OCI-LY1 (cell line): ENCODE measurements around the gene APC2.

Experiments
- H2AFZ ChIP-seq: fragments of 200-600 bp; sonication (generic), shearing (Covaris generic); 2 replicates; pipeline ENCODE4 v1.6.0; 2014; ENCODE audit warnings: antibody characterized with exemption, mild to moderate bottlenecking, low read length
- H3F3A ChIP-seq: fragments of 200-600 bp; sonication (generic), shearing (Covaris generic); 2 replicates; pipeline ENCODE4 v1.6.0; 2014; ENCODE audit warnings: mild to moderate bottlenecking, antibody characterized with exemption, low read length, moderate library complexity; ENCODE audit not compliant: insufficient read depth
- H3K27ac ChIP-seq: fragments of 200-600 bp; sonication (generic); 2 replicates; pipeline ENCODE4 v1.5.1; 2014; ENCODE audit warnings: low read length, mixed run types, mild to moderate bottlenecking, low read depth; ENCODE audit not compliant: poor library complexity, severe bottlenecking
- H3K27me3 ChIP-seq: fragments of 200-600 bp; sonication (generic); 2 replicates; pipeline ENCODE4 v1.6.0; 2014; ENCODE audit warnings: antibody characterized with exemption, mild to moderate bottlenecking, low read length, moderate library complexity; ENCODE audit not compliant: insufficient read depth
- H3K36me3 ChIP-seq: fragments of 200-600 bp; sonication (generic); 2 replicates; pipeline ENCODE4 v1.6.1; 2014; ENCODE audit warnings: mild to moderate bottlenecking, antibody characterized with exemption, low read length, moderate library complexity, mixed read lengths; ENCODE audit not compliant: insufficient read depth
- H3K4me1 ChIP-seq: fragments of 200-600 bp; sonication (generic); 2 replicates; pipeline ENCODE4 v1.5.1; 2014; ENCODE audit warnings: mild to moderate bottlenecking, low read length, moderate library complexity; ENCODE audit not compliant: insufficient read depth, severe bottlenecking
- H3K4me2 ChIP-seq: fragments of 200-600 bp; sonication (generic), shearing (Covaris generic); 2 replicates; pipeline ENCODE4 v1.6.1; 2014; ENCODE audit warnings: low read length
- H3K4me3 ChIP-seq: fragments of 200-600 bp; sonication (generic); 2 replicates; pipeline ENCODE4 v1.5.1; 2014; ENCODE audit warnings: low read length, low read depth, mild to moderate bottlenecking, mixed read lengths; ENCODE audit not compliant: poor library complexity, severe bottlenecking
- H3K79me2 ChIP-seq: fragments of 200-600 bp; shearing (Covaris generic); 2 replicates; pipeline ENCODE4 v1.6.1; 2016; ENCODE audit warnings: mixed run types, low read length, mixed read lengths; ENCODE audit not compliant: insufficient read depth
- H3K9ac ChIP-seq: fragments of 200-600 bp; sonication (generic), shearing (Covaris generic); 2 replicates; pipeline ENCODE4 v1.6.1; 2014; ENCODE audit warnings: mild to moderate bottlenecking, low read length, mixed read lengths
- H3K9me2 ChIP-seq: fragments of 200-600 bp; sonication (generic), shearing (Covaris generic); 2 replicates; pipeline ENCODE4 v1.6.1; 2014; ENCODE audit warnings: low read depth, mild to moderate bottlenecking, low read length, mixed read lengths
- H3K9me3 ChIP-seq: fragments of 200-600 bp; shearing (Covaris generic); 2 replicates; pipeline ENCODE4 v1.6.1; 2014; ENCODE audit warnings: low read length, mixed read lengths
- H4K20me1 ChIP-seq: fragments of 200-600 bp; sonication (generic), shearing (Covaris generic); 2 replicates; pipeline ENCODE4 v1.6.0; 2016; ENCODE audit warnings: mild to moderate bottlenecking, low read length; ENCODE audit not compliant: insufficient read depth
- CTCF ChIP-seq: fragments of 200-600 bp; sonication (generic), shearing (Covaris generic); IDR thresholded peaks from 2 replicates; pipeline ENCODE4 v1.5.1; 2017; ENCODE audit warnings: mild to moderate bottlenecking, antibody characterized with exemption, low read length, moderate library complexity, mixed read lengths
- EZH2 ChIP-seq: fragments of 200-600 bp; sonication (generic), shearing (Covaris generic); IDR thresholded peaks from 2 replicates; pipeline ENCODE4 v1.8.0; 2017; ENCODE audit warnings: borderline replicate concordance, mixed run types, mild to moderate bottlenecking, antibody characterized with exemption, low read length, moderate library complexity, mixed read lengths

The APC2 gene

GRCh38 chr19:1491849-1492170 is 41.9 kb downstream of the APC2 start:
- H3K4me2 ChIP-seq: no peak overlapping the region
- H3K27me3 ChIP-seq: no peaks in the 10 kb centered on the region
- H3K79me2 ChIP-seq: no peaks in the 10 kb centered on the region
- H3F3A ChIP-seq: no peaks in the 10 kb centered on the region
- H4K20me1 ChIP-seq: no peaks in the 10 kb centered on the region
- no peaks in the 10 kb centered on the region for H3K36me3 ChIP-seq
- H3K27ac ChIP-seq: no peak overlapping the region
- no peak overlapping the region for H2AFZ ChIP-seq
- H3K9me2 ChIP-seq: no peaks in the 10 kb centered on the region
- H3K4me3 ChIP-seq: no peak overlapping the region
- H3K9ac ChIP-seq: no peak overlapping the region
- no peak for TF ChIP-seq EZH2
- no peak for TF ChIP-seq CTCF
- H3K4me1 ChIP-seq: peaks cover 13% of the 10 kb centered on the region
- H3K9me3 ChIP-seq: no peaks in the 10 kb centered on the region

- no peak overlapping the region for H3K9ac ChIP-seq
- H3K9me3 ChIP-seq: no peaks in the 10 kb centered on the region
- no peak overlapping the region for H3K4me3 ChIP-seq
- no peaks in the 10 kb centered on the region for H3F3A ChIP-seq
- no peak for TF ChIP-seq CTCF
- TF ChIP-seq EZH2: no peak
- H3K27me3 ChIP-seq: no peaks in the 10 kb centered on the region
- no peaks in the 10 kb centered on the region for H3K79me2 ChIP-seq
- H3K4me1 ChIP-seq: peaks cover 13% of the 10 kb centered on the region
- no peaks in the 10 kb centered on the region for H3K9me2 ChIP-seq
- H2AFZ ChIP-seq: no peak overlapping the region
- no peaks in the 10 kb centered on the region for H3K36me3 ChIP-seq
- H3K27ac ChIP-seq: no peak overlapping the region
- H3K4me2 ChIP-seq: no peak overlapping the region
- no peaks in the 10 kb centered on the region for H4K20me1 ChIP-seq
Measured at GRCh38 chr19:1492474-1493006, 42.6 kb downstream of the APC2 start.

- H3K4me3 ChIP-seq: no peak overlapping the region
- TF ChIP-seq CTCF (no peak), EZH2 (no peak)
- no peak overlapping the region for H3K27ac ChIP-seq
- no peak overlapping the region for H3K9ac ChIP-seq
- no peaks in the 10 kb centered on the region for H3K36me3 ChIP-seq
- H2AFZ ChIP-seq: no peak overlapping the region
- no peaks in the 10 kb centered on the region for H3F3A ChIP-seq
- H3K9me2 ChIP-seq: no peaks in the 10 kb centered on the region
- H3K9me3 ChIP-seq: no peaks in the 10 kb centered on the region
- no peaks in the 10 kb centered on the region for H4K20me1 ChIP-seq
- H3K4me2 ChIP-seq: no peak overlapping the region
- peaks cover 12% of the 10 kb centered on the region for H3K4me1 ChIP-seq
- no peaks in the 10 kb centered on the region for H3K79me2 ChIP-seq
- no peaks in the 10 kb centered on the region for H3K27me3 ChIP-seq
Measured at GRCh38 chr19:1494115-1494815, 44.3 kb downstream of the APC2 start.
